GM21723 (cell line): ENCODE measurements around the gene MAPK8IP3.
"Not testable (repeated sequence)": the region's sequence is repeated elsewhere in the genome, so short reads cannot be mapped to it uniquely, and the experiment has no call there.

Experiments used
- ATAC-seq: cut with Tn5 transposase; IDR thresholded peaks from one replicate; pipeline ENCODE4 v1.9.1; 2021; ENCODE audit warnings: mild to moderate bottlenecking, moderate library complexity; ENCODE audit not compliant: unreplicated experiment

The MAPK8IP3 gene

GRCh38 chr16:1708083-1708767 lies 2.2 kb downstream of the MAPK8IP3 start:
- no peak for ATAC-seq

DNA sequence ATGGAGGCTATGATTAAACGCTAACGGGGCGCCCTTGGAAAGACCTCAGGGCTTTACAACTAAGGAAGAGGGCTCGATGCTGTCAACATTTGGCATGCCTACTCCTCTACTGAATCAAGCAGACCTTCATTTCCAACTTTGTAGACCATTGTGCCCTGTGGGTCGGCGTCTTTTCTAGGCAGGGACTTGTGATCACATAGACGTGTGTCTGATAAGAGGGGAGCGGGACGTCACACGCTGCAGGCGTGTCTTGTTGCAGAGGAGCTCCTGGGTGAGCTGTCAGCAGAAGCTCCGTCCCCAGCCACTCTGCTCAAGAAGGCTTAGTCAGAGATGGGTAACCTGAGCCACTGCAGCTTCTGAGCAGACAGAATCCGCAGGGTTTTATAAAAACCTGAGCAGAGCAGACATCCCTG lies 2.8 kb downstream of the MAPK8IP3 start:
- ATAC-seq, result no peak

DNA sequence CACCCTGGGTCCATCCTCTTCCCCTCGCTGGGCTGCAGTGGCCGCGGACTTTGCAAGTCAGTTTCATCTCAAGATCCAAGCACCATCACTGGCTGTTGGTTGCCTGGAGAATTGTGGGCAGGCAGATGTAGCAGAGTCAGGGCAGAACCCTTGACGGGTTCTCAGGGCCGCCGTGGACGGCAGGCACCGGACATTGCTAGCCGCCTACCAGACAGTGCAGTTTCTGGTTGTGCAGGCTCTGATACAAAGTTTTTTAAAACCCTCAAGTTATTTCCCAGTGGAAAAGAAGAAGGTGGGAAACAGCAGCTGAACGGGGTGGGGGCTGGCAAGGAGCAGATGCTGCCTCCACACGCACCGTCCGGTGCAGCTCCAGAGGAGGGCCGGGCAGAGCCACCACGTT lies 3.4 kb downstream of the MAPK8IP3 start:
- no peak for ATAC-seq

- no peak for ATAC-seq
Measured at GRCh38 chr16:1710811-1711507, 5.0 kb downstream of the MAPK8IP3 start.

GRCh38 chr16:1712791-1713261 lies 6.8 kb downstream of the MAPK8IP3 start:
- no peak for ATAC-seq

GRCh38 chr16:1713331-1713730 lies 7.3 kb downstream of the MAPK8IP3 start:
- no peak for ATAC-seq

- ATAC-seq, result no peak
Measured at GRCh38 chr16:1713933-1714332, 7.9 kb downstream of the MAPK8IP3 start.

- ATAC-seq, result no peak
Measured at GRCh38 chr16:1715220-1715619, 9.2 kb downstream of the MAPK8IP3 start.

- ATAC-seq, result not testable (repeated sequence)
Measured at GRCh38 chr16:1718236-1718635, 12.2 kb downstream of the MAPK8IP3 start.

- not testable (repeated sequence) for ATAC-seq
Measured at GRCh38 chr16:1719559-1720229, 13.7 kb downstream of the MAPK8IP3 start.

GRCh38 chr16:1721372-1721771 lies 15.4 kb downstream of the MAPK8IP3 start:
- ATAC-seq, result no peak

- ATAC-seq, result no peak
Measured at GRCh38 chr16:1723450-1724147, 17.6 kb downstream of the MAPK8IP3 start.

DNA sequence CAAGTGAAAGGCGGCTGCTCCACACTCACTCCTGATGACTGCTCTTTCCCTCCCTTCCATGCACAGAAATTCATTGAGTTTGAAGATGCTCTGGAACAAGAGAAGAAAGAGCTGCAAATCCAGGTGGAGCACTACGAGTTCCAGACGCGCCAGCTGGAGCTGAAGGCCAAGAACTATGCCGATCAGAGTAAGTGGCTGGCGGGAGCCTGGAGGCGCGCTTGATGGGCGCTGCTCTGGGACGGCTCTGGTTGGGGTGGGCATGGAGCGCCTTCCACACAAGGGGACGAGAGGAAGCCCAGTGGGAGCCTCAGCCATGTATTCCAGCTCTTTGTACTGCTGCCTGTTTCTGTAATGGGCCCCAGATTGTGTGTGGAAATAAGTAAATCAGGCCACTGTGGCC lies 18.5 kb downstream of the MAPK8IP3 start:
- no peak for ATAC-seq

DNA sequence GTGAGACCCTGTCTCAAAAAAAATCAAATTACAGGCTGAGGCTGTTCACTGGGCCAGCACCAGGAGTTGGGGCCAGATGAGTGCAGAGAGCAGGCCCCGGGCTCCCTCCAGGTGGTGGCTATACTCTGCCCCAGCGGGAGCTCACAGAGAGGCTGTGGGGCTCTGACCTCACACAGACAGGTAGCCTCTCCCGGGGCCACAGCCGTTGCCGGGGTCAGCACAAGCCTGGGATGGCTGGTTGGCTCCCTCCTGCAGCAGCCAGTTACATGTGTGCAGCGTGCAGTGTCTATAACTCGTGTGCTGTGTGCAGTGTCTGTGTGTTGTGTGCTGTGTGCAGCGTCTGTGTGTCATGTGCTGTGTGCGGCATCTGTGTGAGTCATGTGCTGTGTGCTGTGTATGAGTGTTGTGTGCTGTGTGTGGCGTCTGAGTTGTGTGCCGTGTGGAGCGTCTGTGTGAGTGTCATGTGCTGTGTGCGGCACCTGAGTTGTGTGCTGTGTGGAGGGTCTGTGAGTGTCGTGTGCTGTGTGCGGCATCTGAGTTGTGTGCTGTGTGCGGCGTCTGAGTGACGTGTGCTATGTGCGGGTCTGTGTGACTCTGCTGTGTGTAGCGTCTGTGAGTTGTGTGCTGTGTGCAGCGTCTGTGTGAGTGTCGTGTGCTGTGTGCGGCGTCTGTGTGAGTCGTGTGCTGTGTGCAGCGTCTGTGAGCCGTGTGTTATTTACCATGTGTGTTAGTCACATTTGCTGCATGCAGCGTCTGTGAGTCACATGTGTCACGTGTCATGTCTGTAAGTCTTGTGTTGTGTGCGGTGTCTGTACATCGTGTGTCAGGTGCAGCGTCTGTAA lies 20.9 kb downstream of the MAPK8IP3 start:
- no peak for ATAC-seq

DNA sequence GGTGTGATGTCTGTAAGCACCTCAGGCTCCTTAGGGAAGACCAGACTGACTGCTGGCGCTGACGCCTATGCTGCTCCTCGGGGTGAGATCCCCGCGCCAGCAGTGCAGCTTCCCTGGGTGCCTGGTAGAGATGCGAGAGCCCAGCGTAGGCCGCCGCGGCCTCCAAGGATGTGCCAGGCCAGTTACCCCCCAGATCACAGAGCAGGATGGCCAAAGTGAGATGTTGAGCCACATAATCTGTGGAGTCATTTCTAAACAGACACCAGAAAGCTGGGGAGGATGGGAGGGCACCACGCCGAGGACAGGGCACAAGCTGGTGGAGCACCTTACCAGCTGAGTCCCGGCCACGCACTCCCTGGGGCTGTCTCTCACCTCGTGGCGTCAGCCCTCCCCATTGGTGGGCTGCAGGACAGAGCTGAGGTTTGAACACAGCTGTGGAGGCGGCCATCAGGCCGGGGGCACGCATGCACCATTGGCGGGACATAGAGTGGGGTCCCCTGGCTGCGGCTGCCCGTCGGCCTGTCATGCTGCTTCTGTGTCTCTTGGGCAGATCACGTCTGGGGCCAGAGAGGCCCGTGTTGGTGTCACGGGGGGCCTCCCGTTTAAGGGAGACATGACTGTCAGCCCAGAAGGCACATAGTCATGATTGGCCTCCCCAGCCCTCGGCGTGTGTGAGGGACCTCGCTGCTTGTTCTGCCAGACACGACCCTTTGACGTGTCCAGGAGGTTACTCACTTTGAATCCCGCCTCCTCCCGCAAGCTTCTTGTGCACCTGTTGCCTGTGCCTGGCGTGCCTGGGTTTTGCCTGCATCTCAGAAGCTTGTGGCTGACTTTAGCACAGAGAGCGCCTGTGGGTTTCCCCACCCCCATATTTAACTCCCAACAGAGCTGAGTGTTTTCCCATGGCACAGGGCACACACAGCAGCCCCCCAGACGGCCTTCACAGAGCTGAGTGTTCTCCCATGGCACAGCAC lies 21.9 kb downstream of the MAPK8IP3 start:
- ATAC-seq, result no peak

GRCh38 chr16:1729026-1729425 lies 23.0 kb downstream of the MAPK8IP3 start:
- no peak for ATAC-seq

DNA sequence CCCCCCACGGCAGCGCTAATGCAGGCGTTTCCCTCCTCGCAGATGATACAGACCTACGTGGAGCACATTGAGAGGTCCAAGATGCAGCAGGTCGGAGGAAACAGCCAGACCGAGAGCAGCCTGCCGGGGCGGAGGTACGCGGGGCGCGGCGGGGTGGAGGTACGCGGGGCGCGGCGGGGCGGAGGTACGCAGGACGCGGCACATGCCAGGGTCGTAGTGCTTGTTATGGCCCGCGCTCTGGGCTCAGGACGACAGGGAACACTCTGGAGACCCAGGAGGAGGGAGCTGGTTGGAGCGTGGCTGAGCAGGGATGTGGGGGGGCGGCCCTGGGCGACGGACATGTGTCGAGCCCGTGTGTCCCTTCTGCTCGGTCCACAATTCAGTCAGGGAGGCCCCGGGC lies 23.4 kb downstream of the MAPK8IP3 start:
- no peak for ATAC-seq

DNA sequence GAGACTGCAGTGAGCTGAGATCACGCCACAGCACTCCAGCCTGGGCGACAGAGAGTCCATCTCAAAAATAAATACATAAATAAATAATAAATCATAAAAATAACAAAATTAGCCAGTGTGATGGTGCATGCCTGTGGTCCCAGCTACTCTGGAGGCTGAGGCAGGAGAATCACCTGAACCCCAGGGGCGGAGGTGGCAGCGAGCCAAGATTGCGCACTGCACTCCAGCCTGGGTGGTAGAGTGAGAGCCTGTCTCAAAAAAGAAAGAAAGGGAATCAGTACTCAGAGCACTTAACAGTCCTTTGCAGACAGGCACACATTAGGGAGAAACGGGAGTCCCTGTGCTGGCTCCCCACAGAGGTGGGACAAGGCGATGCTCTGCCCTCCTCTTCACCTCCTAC lies 25.1 kb downstream of the MAPK8IP3 start:
- no peak for ATAC-seq

DNA sequence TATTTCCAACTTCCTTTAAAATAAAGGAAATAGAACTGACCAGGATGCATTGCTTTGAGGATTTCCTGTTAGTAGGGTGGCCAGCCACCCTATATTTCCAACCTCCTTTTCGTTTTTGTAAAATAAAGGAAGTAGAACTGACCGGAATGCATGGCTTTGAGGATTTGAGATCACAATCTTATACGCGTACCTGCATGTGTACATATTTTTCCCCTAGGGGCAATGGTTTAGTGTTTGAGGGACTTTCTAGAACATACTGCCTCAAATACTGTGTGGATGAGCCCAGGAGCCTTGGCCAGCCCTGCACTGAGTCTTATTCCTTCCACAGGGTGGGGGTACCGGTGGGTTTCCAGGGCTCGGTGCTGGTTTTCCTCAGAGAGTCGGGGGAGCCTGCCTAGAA lies 25.6 kb downstream of the MAPK8IP3 start:
- ATAC-seq, result no peak
